Choroid plexus epithelial cell (primary cell): Measurements from ENCODE around the gene CACNA1I.

Experiments
- DNase-seq: peaks from one replicate; pipeline ENCODE4 v3.0.0-alpha.2; 2010; ENCODE audit warnings: low read depth
- H3K4me3 ChIP-seq: 2 replicates; pipeline ENCODE4 v1.5.1; 2011; ENCODE audit warnings: low read depth, mild to moderate bottlenecking, control low read depth, low read length, moderate library complexity
- TF ChIP-seq, protein P1 (sequence below): conservative IDR thresholded peaks from 2 replicates; pipeline ENCODE4 v1.5.1; 2011; ENCODE audit warnings: low read depth, mild to moderate bottlenecking, control low read depth, inconsistent platforms, low read length, moderate library complexity

The CACNA1I gene

GRCh38 chr22:39662686-39663052, 92.1 kb downstream of the CACNA1I start:
- DNase-seq, result no peak
- H3K4me3 ChIP-seq, result no peak overlapping the region

GRCh38 chr22:39663751-39664150, 93.2 kb downstream of the CACNA1I start:
- DNase-seq, result no peak
- no peak overlapping the region for H3K4me3 ChIP-seq
- TF ChIP-seq, protein P1, sequence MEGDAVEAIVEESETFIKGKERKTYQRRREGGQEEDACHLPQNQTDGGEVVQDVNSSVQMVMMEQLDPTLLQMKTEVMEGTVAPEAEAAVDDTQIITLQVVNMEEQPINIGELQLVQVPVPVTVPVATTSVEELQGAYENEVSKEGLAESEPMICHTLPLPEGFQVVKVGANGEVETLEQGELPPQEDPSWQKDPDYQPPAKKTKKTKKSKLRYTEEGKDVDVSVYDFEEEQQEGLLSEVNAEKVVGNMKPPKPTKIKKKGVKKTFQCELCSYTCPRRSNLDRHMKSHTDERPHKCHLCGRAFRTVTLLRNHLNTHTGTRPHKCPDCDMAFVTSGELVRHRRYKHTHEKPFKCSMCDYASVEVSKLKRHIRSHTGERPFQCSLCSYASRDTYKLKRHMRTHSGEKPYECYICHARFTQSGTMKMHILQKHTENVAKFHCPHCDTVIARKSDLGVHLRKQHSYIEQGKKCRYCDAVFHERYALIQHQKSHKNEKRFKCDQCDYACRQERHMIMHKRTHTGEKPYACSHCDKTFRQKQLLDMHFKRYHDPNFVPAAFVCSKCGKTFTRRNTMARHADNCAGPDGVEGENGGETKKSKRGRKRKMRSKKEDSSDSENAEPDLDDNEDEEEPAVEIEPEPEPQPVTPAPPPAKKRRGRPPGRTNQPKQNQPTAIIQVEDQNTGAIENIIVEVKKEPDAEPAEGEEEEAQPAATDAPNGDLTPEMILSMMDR, result no peak

More at GRCh38 chr22:39662686-39663052, 92.1 kb downstream of the CACNA1I start:
- TF ChIP-seq, protein P1, result no peak

DNA sequence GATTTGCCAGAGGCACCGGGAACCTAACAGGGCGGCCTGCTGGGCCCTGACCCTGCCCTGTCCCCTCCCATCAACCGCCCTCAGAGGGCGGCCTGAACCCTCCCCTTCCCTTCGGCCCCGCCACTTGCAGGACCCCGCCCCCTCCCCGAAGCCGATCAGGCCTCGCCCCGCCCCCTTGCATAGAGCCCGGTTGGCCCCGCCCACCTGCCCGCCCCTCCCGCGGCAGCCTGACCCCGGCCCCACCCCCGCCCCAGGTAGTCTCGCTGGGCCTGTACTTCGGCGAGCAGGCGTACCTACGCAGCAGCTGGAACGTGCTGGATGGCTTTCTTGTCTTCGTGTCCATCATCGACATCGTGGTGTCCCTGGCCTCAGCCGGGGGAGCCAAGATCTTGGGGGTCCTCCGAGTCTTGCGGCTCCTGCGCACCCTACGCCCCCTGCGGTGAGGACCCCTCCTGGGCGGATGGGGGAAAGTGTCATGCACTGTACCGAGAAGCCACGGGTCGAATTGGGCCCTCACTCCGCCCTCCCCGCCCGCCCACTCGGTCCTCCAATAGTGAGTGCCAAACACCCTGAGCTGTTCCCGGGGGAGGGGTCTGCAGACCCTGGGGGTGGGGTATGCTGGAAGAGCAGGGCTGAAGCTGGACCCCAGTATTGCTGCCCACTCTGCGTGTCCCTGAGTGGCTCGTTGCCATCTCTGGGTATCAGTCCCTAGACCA, 94.1 kb downstream of the CACNA1I start:
- DNase-seq, result no peak
- H3K4me3 ChIP-seq, result no peak overlapping the region
- TF ChIP-seq, protein P1, result no peak

- no peak overlapping the region for H3K4me3 ChIP-seq
- no peak for DNase-seq
- TF ChIP-seq, protein P1, result no peak
Measured at GRCh38 chr22:39665229-39665628, 94.7 kb downstream of the CACNA1I start.

GRCh38 chr22:39665661-39666431, 95.3 kb downstream of the CACNA1I start:
- H3K4me3 ChIP-seq, result no peak overlapping the region
- DNase-seq, result no peak
- TF ChIP-seq, protein P1, result no peak

GRCh38 chr22:39666495-39666894, 95.9 kb downstream of the CACNA1I start:
- H3K4me3 ChIP-seq, result no peak overlapping the region
- no peak for DNase-seq
- TF ChIP-seq, protein P1, result no peak
